Liver (tissue), 9 donors: Measurements from ENCODE around the gene TTC33. TPM values are rescaled to one million over a fixed set of nuclear protein-coding genes. Genes with fewer than 3 reads are reported as not detected.

Experiments used
- DNase-seq: peaks from one replicate; pipeline ENCODE4 v3.0.0-alpha.2; 2017; ENCODE audit warnings: low spot score
- H3K27ac ChIP-seq, 2 donors: one replicate each; pipeline ENCODE4 v1.7.0; 2013; ENCODE audit warnings: inconsistent platforms in 2 of 2, low read length in 2 of 2, control low read depth in 1 of 2, low read depth in 1 of 2, mild to moderate bottlenecking in 1 of 2
- H3K27me3 ChIP-seq, 4 donors: one replicate each; pipeline versions ENCODE4 v1.6.1 to v1.7.0; 2013; ENCODE audit warnings: low read length in 3 of 4, inconsistent platforms in 1 of 4, mild to moderate bottlenecking in 1 of 4, moderate library complexity in 1 of 4; ENCODE audit not compliant: control insufficient read depth in 4 of 4, insufficient read depth in 4 of 4
- H3K36me3 ChIP-seq, 4 donors: one replicate each; pipeline versions ENCODE4 v1.6.1 to v1.7.0; 2013; ENCODE audit warnings: low read length in 3 of 4, mild to moderate bottlenecking in 3 of 4, low read depth in 1 of 4, moderate library complexity in 1 of 4; ENCODE audit not compliant: control insufficient read depth in 4 of 4, insufficient read depth in 3 of 4
- H3K4me1 ChIP-seq, 4 donors: one replicate each; pipeline versions ENCODE4 v1.6.1 to v1.7.0; 2013; ENCODE audit warnings: low read length in 3 of 4, mild to moderate bottlenecking in 3 of 4, moderate library complexity in 1 of 4; ENCODE audit not compliant: control insufficient read depth in 4 of 4, insufficient read depth in 4 of 4
- H3K4me3 ChIP-seq, 3 donors: one replicate each; pipeline versions ENCODE4 v1.6.1 to v1.7.0; 2013; ENCODE audit warnings: low read length in 3 of 3, control low read depth in 1 of 3, low read depth in 1 of 3, mild to moderate bottlenecking in 1 of 3
- H3K9ac ChIP-seq, 2 donors: one replicate each; pipeline ENCODE4 v1.7.0; 2013; ENCODE audit warnings: low read length in 2 of 2, mild to moderate bottlenecking in 2 of 2, moderate library complexity in 2 of 2, control low read depth in 1 of 2, low read depth in 1 of 2
- H3K9me3 ChIP-seq, 4 donors: one replicate each; pipeline versions ENCODE4 v1.6.1 to v1.7.0; 2013; ENCODE audit warnings: low read length in 3 of 4; ENCODE audit not compliant: control insufficient read depth in 4 of 4
- EGR1 ChIP-seq, 2 donors: IDR thresholded peaks; 2 replicates each; pipeline ENCODE4 v1.6.1; 2016 to 2018; ENCODE audit warnings: antibody characterized with exemption in 2 of 2, low read depth in 2 of 2
- FOXA1 ChIP-seq: IDR thresholded peaks from 2 replicates; pipeline ENCODE4 v1.6.1; 2016; ENCODE audit warnings: antibody characterized with exemption
- FOXA2 ChIP-seq: IDR thresholded peaks from 2 replicates; pipeline ENCODE4 v1.6.1; 2016; ENCODE audit warnings: antibody characterized with exemption
- HNF4A ChIP-seq, 2 donors: conservative IDR thresholded peaks; 2 replicates each; pipeline ENCODE4 v1.6.1; 2016; ENCODE audit warnings: antibody characterized with exemption in 2 of 2, mild to moderate bottlenecking in 2 of 2
- HNF4G ChIP-seq: IDR thresholded peaks from 2 replicates; pipeline ENCODE4 v1.6.1; 2016; ENCODE audit warnings: antibody characterized with exemption
- JUND ChIP-seq, 2 donors: IDR thresholded peaks; 2 replicates each; pipeline ENCODE4 v1.6.1; 2016; ENCODE audit warnings: antibody characterized with exemption in 2 of 2
- MAX ChIP-seq: IDR thresholded peaks from 2 replicates; pipeline ENCODE4 v1.6.1; 2016; ENCODE audit warnings: antibody characterized with exemption
- NR2F2 ChIP-seq: IDR thresholded peaks from 2 replicates; pipeline ENCODE4 v1.6.1; 2016; ENCODE audit warnings: antibody characterized with exemption
- RAD21 ChIP-seq, 2 donors: IDR thresholded peaks; 2 replicates each; pipeline ENCODE4 v1.6.1; 2016; ENCODE audit warnings: antibody characterized with exemption in 2 of 2, mild to moderate bottlenecking in 2 of 2
- REST ChIP-seq: IDR thresholded peaks from 2 replicates; pipeline ENCODE4 v1.6.1; 2016; ENCODE audit warnings: antibody characterized with exemption, mild to moderate bottlenecking
- RXRA ChIP-seq, 2 donors: IDR thresholded peaks; 2 replicates each; pipeline ENCODE4 v1.6.1; 2017 to 2018; ENCODE audit warnings: antibody characterized with exemption in 2 of 2, mild to moderate bottlenecking in 1 of 2
- SP1 ChIP-seq: IDR thresholded peaks from 2 replicates; pipeline ENCODE4 v1.6.1; 2018; ENCODE audit warnings: antibody characterized with exemption, mild to moderate bottlenecking
- TAF1 ChIP-seq: conservative IDR thresholded peaks from 2 replicates; pipeline ENCODE4 v1.6.1; 2016; ENCODE audit warnings: antibody characterized with exemption, mild to moderate bottlenecking
- YY1 ChIP-seq: IDR thresholded peaks from 2 replicates; pipeline ENCODE4 v1.6.1; 2016; ENCODE audit warnings: antibody characterized with exemption, mild to moderate bottlenecking
- WGBS: extraction: QIAGEN DNeasy Blood & Tissue Kit; methylation state at CpG from one replicate; pipeline ENCODE4 v1.1.7; 2013; 5-methylcytosine and 5-hydroxymethylcytosine counted together
- polyA plus RNA-seq, 2 donors: library from polyadenylated mRNA; stranded (reverse) in 1 of 2; unstranded in 1 of 2; fragments of 200-250 nt in 1 of 2; fragments of >200 nt in 1 of 2; fragmentation: Nextera tagmentation in 1 of 2; extraction: Ambion mirVana in 1 of 2; gene quantifications; one replicate each; pipeline versions ENCODE4 v1.2.1 to v1.2.3, GENCODE V29; 2013 to 2015
- total RNA-seq, 2 donors: library from RNA; depleted of rRNA; stranded (reverse); fragments of >200 nt; gene quantifications; one replicate each; pipeline ENCODE4 v1.2.3, GENCODE V29; 2014
- TF ChIP-seq, protein P1 (sequence below): IDR thresholded peaks from 2 replicates; pipeline ENCODE4 v1.6.1; 2016; ENCODE audit warnings: antibody characterized with exemption
- TF ChIP-seq, protein P2 (sequence below): IDR thresholded peaks from 2 replicates; pipeline ENCODE4 v1.6.1; 2016; ENCODE audit warnings: antibody characterized with exemption
- donor health status: healthy.
- donor health status: healthy.
- donor health status: healthy.
- donor health status: healthy.
- donor health status: healthy.

TTC33 gene
- total and polyA plus RNA-seq, 4 donors = 4.3 to 12.0 (median 7.6) TPM

DNA sequence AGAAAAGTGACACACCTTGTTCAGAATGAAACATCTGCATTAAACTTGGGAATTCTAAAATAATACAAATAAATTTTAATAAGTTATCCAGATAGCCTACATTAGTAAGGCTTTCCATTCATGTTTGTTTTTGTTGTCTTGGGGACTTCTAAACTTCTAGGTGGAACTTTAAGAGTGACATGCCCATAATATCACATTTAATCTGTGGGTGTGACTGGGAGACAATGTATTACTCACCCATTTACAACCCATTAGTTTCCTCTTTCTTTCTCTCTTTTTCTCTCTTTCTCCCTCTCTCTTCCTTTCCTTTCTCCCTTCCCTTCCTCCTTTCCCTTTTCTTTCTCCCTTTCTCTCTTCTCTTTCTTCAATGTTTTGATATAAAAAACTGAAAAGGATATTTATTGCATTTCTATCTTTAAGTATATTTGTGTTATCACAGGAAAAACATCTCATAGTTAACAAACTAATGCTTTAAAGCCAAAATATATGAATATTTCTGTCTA is 88.5 kb downstream of the TTC33 start:
- no peak overlapping the region for H3K27ac ChIP-seq

DNA sequence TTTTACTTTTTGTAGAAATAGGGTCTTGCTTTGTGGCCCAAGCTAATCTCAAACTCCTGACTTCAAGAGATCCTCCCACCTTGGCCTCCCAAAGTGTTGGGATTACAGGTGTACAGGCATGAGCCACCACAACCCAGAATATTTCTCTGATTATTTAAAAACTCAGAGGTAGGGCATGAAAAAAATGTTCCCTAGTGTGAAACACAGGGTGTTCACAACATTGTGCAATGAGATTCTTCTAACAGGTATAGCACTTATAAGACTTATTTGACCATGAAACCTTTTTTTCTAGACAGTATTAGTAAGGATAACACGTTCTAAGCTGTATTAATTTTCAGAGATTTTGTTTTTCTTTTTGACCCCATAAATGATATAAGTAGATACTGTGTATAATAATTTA is 89.1 kb downstream of the TTC33 start:
- Histone ChIP-seq H3K4me3 (no peak overlapping the region), H3K36me3 (no peaks in the 10 kb centered on the region), H3K9ac (no peak overlapping the region), H3K27me3 (peaks cover 0 to 9% (median 0%) of the 10 kb centered on the region in 4 donors), H3K27ac (no peak overlapping the region), H3K4me1 (no peaks in the 10 kb centered on the region), H3K9me3 (no peaks in the 10 kb centered on the region)
- DNase-seq = no peak
- TF ChIP-seq RAD21 (IDR thresholded peaks at IDR 0.05) (no peak), HNF4A (conservative IDR thresholded peaks at IDR 0.05) (no peak), HNF4G (no peak), REST (no peak), TAF1 (no peak), MAX (no peak), FOXA2 (no peak), YY1 (no peak), SP1 (no peak), NR2F2 (no peak), EGR1 (IDR thresholded peaks at IDR 0.05; ENCODE audit: low read depth in 2 of 2) (no peak), RXRA (IDR thresholded peaks at IDR 0.05) (no peak), JUND (IDR thresholded peaks at IDR 0.05) (no peak), FOXA1 (no peak)
- TF ChIP-seq, protein P1, sequence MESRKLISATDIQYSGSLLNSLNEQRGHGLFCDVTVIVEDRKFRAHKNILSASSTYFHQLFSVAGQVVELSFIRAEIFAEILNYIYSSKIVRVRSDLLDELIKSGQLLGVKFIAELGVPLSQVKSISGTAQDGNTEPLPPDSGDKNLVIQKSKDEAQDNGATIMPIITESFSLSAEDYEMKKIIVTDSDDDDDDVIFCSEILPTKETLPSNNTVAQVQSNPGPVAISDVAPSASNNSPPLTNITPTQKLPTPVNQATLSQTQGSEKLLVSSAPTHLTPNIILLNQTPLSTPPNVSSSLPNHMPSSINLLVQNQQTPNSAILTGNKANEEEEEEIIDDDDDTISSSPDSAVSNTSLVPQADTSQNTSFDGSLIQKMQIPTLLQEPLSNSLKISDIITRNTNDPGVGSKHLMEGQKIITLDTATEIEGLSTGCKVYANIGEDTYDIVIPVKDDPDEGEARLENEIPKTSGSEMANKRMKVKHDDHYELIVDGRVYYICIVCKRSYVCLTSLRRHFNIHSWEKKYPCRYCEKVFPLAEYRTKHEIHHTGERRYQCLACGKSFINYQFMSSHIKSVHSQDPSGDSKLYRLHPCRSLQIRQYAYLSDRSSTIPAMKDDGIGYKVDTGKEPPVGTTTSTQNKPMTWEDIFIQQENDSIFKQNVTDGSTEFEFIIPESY = no peak
- TF ChIP-seq, protein P2, sequence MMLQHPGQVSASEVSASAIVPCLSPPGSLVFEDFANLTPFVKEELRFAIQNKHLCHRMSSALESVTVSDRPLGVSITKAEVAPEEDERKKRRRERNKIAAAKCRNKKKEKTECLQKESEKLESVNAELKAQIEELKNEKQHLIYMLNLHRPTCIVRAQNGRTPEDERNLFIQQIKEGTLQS = no peak
- 73% methylated on average over 1 of the region's 1 CpG for WGBS

More for the DNA sequence above, 88.5 kb downstream of the TTC33 start:
- Histone ChIP-seq H3K9ac (no peak overlapping the region), H3K27me3 (peaks cover 0 to 9% (median 0%) of the 10 kb centered on the region in 4 donors), H3K4me3 (no peak overlapping the region), H3K9me3 (no peaks in the 10 kb centered on the region), H3K4me1 (no peaks in the 10 kb centered on the region), H3K36me3 (no peaks in the 10 kb centered on the region)
- TF ChIP-seq SP1 = no peak
- no peak for DNase-seq
